ENCODE data around the gene ZNF532.
"Not testable (repeated sequence)": the region's sequence is repeated elsewhere in the genome, so short reads cannot be mapped to it uniquely, and the experiment has no call there.

The ZNF532 gene

DNA sequence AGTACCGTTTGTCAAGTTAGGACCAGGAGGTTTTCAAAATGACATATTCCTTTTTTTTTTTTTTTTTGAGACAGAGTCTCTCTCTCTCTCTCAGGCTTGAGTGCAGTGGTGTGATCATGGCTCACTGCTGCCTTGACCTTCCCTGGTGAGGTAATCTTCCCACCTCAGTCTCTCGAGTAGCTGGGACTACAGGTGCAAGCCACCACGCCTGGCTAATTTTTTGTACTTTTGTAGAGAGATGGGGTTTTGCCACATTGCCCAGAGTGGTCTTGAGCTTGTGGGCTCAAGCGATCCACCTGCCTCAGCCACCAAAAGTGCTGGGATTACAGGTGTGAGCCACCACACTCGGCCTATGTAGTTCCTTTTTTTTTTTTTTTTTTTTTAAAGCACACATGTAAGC lies 147.1 kb downstream of the ZNF532 start:
- FAIRE-seq, result no peak

DNA sequence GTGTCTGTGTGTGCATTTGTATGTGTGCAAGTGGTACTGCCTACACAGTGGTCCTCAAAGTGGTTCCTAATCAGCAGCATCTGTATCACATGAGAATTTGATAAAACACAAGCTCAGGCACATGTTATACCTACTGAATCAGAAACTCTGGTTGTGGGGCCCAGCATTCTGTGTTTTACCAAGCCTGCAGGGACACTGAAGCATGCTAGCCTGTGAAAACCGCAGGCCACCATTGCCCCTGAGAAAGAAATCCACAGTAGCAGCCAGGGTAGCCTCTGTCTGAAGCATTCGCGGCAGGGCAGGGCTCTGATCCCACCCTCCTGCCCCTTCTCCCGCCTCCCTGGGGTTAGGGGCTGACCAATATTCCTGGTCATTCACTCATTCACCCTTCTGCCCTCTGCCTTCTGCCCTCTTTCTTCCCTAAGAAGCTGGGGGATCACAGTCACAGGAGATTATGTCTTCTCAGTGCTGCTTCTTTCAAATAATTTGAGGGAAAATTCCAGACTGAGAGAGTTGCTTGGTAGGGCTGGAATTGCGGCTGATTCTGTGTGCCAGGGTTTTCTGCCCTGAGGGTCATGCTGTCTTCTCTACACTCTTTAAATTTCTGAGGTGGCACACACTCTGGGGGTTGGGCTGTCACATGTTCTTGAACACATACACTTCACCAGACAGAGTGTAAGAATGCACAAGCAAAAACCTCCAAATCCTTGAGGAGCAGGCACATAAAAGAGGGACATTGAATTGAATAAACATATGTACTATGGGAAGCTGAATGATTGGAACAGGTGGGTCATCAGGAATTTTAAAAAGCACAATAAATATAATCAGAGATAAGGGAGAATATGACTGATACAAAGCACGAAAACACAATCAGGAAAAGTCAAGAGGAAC lies 148.4 kb downstream of the ZNF532 start:
- FAIRE-seq, result no peak

DNA sequence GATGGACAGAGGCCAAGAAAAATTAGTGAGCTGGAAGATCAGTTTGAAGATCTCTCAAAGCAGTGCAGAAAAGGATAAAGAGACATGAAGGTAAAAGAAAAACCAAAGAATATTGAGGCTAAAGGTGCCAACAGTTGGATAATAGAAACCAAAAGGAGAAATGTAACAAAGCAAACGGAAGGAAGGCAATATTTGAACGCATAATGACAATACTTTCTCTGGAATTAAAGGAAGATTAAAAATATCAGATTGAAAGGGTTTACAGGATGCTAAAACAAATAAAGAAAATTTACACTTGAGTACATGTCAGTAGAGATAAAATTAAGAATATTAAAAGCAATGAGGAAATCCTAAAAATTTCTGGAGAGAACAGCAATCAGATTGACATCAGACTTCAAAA lies 149.1 kb downstream of the ZNF532 start:
- FAIRE-seq, result no peak

DNA sequence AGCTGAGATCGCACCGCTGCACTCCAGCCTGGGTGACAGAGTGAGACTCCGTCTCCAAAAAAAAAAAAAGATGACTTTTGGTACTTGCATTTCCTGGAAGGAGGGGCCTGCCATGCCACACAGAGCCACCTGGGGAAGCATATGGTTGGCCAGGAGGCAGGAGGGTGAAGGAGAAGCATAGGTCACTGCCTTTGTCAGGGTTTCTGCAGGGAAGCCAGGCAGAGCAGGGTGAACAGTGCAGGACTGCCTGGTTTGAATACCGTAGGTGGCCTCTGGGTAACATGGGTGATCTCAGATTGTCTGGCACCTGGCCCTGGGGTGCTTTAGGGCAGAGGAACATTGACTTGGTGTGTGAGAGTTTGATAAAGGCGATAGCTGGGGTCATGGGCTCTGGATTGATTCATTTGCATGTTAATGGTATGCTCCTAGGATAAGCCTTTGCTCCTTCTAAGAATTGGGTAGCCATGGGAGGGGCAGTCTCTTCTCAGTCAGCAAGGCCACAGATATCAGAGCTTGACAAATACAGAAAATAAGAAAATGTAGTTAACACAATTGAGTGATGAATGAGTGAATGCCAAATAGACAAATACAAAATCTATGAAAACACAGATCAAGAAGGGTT lies 151.0 kb downstream of the ZNF532 start:
- no peak for FAIRE-seq

DNA sequence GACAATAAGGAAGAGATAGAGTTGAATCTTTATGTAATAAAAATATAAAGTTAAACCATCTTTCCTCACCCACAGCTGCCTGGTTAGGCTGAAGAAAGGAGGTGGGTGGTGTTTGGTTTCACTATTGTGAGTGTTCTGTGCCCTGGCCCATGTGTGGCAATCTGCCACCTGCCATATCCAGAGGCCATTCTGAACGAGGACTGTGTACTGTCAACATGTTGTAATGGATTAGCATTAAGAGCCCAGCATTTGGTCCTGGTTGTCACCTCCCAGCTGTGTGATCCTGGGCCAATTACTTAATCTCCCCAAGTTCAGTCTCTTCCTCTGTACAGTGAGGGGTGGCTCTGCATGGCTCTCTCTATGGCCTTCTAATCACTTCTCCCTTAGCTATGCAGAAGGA lies 156.8 kb downstream of the ZNF532 start:
- no peak for FAIRE-seq

DNA sequence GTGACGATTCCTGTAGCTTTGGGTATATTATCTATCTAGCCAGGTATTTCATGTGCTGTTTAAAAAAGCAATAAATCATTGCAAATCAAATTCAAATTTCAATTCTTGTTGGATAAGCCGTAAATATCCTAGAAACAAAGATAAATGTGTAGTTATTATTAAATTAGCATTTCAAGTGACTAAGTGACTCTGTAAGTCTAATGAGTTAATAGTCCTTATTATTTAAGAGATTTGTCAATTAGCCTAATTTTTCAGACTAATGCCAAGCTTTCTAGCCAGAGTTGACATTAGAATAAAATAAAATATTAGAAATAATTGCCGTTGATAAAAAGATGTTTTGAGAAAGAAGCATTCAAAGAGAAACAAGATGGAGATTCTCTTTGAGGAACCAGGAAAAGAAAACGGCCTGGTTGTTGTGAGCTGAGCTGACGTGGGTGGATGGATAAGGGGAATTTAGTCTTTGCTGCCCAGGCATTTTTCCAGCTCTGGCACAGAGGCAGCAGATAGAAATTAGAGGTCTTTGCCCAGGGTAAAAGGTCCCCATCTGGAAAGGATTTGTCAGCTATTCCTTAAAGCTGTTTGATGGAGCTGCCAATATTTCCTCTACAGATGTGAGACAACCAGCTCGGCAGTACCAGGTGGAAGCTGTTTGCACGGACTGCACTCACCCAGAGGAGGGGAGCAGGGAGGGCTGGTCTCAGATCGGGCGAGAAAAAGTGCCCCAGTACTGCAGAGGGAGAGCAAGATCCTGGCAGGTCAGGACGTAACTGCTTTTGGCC lies 157.7 kb downstream of the ZNF532 start:
- no peak for FAIRE-seq

DNA sequence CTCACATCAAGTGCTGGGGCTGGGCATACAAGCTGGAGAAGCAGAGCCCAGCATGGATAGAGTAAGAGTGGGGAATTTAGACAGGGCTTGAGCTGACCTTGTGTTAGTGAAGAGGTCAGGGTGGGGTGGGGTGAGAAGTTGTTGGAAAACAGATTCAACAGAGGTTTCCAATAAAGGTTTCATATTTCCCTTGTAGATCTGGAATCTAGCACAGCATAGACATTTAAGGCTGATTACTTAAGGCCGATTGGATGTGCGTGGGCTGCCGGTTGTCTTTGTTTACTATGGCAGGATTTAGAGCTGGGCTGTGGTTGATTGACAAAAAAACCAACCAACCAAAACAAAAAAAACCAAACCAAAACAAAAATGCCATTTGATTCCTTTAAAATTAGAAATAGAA lies 160.2 kb downstream of the ZNF532 start:
- peak; percentile 63 for FAIRE-seq

DNA sequence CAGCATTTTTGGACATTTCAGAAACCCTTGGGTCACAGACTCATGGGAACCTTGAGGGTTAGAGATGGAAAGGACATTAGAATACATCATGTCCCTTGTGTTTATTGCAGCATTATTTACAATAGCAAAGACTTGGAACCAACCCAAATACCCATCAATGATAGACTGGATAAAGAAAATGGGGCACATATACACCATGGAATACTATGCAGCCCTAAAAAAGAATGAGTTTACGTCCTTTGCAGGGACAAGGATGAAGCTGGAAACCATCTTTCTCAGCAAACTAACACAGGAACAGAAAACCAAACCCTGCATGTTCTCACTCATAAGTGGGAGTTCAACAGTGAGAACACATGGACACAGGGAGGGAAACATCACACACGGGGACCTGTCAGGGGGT lies 160.9 kb downstream of the ZNF532 start:
- not testable (repeated sequence) for FAIRE-seq

DNA sequence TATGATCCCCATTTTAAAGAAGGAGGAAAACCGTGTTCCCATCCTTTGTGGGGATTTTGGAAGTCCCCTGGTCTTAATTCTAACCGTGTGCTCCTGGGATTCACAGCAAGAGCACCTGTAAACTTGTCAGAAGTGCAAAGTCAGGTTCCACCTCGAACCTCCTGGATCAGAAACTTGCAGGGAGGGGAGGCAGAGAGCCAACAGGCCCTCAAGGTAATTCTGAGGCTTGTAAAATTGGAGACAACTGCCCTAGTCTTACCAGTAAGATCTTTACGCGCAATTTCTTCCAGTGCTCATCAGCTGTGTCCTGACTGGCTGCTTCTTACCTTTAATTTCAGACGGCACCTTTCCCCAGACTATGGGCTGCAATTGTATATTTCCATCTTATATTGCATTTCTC lies 161.7 kb downstream of the ZNF532 start:
- FAIRE-seq, result no peak

DNA sequence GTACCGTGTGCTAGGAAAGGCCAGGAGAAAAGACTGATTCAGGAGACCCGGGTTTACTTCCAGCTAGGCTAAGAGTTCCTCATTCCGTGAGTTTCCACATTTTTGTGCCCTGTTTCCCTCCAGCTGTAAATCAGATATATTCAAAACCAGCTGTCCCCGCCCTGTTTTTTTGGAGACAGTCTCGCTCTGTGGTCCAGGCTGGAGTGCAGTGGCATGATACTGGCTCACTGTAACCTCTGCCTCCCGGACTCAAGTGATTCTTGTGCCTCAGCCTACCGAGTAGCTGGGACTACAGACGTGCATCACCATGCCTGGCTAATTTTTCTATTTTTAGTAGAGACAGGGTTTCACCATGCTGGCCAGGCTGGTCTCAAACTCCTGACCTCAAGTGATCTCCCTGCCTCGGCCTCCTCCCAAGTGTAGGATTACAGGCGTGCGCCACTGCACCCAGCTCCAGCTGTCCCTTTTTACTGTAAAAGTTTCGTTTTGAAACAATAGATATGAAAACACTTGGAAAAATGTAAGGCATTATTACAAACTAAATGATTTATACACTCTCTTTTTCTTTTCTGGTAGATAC lies 162.2 kb downstream of the ZNF532 start:
- no peak for FAIRE-seq

DNA sequence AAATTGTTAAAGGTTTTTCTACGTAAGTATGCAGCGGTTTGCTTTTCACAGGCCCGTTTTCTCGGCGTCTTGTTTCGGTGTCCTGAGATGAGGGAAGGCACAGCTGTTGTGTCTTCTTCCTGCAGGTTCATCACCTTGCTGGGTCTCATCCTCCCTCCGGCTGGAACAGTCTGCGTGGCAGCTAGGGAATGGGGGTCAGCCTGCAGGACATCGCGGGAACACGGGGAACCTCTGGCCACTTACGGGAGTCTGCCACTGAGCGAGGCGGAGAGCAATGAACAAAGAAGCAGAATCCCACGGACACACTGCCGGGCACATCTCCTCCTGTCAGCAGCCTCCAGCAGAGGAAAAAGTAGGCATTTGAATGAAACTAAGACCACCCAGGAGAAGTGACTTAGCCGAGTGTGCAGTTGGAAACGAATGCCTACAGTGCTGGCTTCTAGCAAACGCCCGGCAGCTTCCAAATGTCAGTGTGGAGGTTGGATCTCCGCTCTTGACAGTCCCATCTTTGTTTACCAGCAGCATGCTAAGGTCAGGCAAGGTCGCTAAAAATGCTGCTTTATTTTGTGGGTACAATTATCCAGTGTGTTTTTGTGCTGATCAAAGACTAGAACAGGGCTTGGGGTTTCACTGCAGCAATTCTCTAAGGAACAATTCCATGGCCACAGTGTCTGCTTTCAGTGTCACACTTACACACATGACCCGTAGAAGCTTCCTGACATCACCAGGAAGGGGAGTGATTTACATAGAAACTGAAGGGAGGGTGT lies 165.2 kb downstream of the ZNF532 start:
- FAIRE-seq, result no peak

DNA sequence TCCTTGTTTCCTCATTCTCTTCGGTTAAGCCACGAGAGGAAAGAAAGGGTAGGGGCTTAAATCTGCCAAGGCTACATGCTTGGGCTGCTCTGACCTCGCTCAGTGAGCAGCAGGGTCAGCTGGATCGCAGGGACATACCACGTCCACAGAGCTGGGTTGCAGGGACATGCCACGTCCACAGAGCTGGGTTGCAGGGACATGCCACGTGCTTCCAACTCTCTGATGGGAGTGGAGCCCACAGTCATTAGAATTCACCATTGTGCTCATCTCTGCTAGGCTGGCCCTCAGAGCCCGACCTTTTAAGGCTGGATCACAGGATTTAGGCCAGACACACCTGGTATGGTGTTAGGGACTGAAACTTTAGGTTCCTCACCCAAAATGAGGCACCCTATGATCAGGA lies 167.6 kb downstream of the ZNF532 start:
- FAIRE-seq, result no peak

DNA sequence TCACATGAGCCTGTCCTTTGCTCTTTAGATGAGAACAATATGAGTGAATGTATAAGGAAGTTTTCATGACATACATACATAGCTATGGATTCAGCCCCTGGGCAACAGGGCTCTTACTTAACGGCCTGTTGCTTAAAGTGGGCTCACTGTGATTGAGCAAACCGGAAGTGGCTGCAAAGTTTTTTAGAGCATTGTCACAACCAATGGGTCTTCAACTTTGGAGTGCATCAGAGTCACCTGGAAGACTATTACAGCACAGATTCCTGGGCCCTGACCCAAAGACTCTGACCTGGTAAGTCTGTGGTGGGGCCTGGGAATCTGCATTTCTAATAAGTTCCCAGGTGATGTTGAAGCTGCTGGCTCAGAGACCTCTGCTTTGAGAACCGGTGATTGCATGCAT lies 168.7 kb downstream of the ZNF532 start:
- FAIRE-seq, result no peak

DNA sequence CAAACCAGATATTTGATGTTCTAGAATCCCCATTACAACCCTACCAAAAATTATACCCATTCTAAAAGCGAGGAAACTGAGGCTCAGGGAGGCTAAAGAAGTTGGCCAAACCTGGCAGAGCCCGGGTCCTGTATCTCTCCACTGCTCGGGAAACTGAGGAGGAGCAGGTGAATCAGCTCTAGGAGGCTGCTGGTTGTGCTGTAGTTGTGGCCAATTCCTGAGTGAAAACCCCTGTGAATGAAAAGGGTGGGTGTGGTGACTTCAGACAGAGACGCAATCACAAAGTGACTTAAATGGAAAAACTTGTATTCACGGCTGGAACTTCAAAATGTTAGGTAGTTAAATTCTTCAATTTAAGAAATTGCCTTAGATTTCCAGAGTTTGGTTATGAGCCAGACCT lies 169.3 kb downstream of the ZNF532 start:
- no peak for FAIRE-seq

DNA sequence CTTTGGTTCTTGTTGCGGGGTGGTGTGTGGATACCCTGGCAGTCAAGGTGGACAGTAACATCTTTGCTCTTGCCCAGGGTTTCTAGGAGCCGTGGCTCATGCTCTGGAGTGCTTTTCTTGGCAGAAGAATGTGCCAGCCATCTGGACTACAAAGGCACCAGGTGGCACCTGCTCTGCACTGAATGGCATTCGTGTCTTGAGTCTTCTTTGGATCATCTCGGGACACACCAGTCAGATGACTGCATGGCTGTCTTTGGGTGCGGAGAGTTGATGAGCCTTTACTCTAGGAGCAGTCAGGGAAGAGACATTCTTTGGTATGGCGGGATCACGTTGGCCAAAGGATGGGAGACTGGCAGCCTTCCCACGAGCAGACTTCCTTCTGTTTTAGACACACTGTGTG lies 170.9 kb downstream of the ZNF532 start:
- FAIRE-seq, result no peak

Data from endometrium (tissue), 2 donors.